ENCODE measurements around the gene DOK1.

The DOK1 gene

DNA sequence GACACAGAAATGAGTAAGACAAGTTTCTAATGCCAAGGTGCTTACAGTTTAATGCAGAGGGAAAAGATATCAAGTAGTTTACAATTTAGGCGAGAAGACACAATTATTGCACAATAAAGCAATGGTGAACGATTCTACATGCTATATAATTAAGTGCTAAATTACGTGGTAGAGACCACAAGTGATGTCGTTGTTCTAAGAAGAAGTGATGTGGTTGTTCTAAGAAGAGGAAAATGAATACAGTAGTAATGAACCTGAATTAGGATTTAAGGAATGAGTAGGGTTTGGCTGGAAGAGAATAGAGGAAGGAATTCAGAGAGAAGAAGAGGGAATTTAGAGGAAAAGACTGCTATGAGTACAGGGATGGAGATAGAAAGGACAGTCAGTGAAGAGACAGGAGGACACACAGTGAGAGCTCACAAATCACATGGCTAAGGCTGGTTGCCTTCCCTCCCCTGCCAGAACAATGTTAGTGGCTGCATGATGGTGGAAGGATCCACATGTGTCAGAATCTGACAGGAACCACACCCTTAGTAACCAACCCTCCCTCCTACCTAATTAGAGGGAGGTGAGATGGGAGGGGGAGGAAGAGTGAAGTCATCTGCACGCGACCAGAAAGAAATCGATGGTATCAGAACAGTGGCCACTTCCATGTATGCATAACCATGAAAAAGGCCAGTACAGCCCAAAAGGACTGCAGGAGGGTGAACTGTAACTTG is 48.9 kb downstream of the DOK1 start:
- DNase-seq, result no peak

DNA sequence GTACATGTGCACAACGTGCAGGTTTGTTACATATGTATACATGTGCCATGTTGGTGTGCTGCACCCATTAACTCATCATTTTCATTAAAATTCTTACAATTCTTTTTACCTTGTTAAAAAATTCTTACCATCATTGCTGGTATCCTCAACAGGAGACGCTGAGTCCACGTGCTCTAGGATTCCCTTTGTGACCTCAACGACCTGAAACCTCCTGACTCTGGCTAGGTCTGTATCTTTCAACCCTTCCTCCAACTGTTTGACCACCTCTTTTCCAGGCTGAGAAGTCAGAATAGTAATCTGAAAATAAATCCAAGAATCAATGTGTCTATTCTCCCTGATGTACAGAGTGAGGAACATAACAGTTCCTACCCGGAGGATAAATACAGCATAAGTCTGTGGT is 52.4 kb downstream of the DOK1 start:
- DNase-seq, result no peak
